ENCODE data around the gene SUCLG1. TPM values are rescaled to one million over a fixed set of nuclear protein-coding genes. Genes with fewer than 3 reads are reported as not detected.
A peak's percentile ranks its signal among the peaks of the same experiment; 100 is the strongest.

Gene SUCLG1
- total RNA-seq: 63.8 TPM

DNA sequence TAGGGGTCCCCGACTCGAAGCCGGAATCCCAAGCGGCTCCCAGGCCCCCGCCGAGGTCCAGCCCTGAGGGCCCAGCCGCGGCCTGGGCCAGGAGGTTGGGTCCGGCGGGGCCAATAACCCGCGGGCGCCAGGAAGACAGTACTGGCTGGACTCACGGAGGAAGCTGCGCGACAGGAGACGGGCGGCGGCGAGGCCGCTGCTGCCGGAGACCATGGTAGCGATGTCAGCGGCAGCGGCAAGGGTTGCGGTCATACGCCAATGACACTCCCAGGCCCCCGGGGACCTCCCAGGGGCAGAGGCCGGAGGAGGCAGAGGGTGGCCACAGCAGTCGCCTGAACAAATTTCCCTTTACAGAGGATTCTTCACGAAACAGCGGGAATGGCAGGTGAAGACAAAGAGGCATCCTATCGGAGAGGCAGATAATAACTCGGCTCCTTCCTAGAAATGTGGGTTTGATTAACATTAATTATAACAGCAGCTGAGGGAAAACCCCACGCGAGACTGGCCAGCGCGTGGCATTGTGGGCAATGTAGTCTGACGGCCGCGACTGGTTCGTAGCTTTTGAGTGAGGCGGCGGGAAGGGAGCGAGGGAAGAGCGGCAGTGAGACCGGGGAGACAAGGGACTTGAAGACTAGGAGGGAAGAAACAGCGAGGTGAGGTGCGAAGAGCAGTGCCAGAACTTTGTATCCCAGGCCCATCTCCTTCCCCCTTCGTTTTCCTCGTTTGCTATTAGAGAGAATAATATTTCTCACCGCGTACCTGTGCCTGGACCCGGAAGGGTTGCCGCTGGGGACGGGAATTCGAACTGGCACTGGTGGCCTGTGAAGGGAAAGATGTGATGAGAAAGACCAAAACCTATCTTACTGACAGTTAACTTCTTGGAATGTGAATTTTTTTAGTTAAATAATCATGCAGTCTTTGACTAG, at the start of gene SUCLG1:
Gene SUCLG1 (minus strand): TSS at position 263 of the 926 bp plus-strand sequence. CDS start 11 bp downstream, at position 252.
- Histone ChIP-seq H3K27ac (peak within 1 kb of the TSS; percentile 81), H3K36me3 (no peaks in the 10 kb centered on the region), H3K27me3 (no peaks in the 10 kb centered on the region), H3K4me1 (peaks cover 40% of the 10 kb centered on the region), H3K4me3 (peak within 1 kb of the TSS; percentile 86 to 96), H3K9me3 (no peaks in the 10 kb centered on the region)
- intact Hi-C loops (cut with DNase I): no loop called here
- peak in 1 of 2 donors; percentile 90 for DNase-seq (ENCODE audit: extremely low spot score in 2 of 2)
- TF ChIP-seq, protein P1, sequence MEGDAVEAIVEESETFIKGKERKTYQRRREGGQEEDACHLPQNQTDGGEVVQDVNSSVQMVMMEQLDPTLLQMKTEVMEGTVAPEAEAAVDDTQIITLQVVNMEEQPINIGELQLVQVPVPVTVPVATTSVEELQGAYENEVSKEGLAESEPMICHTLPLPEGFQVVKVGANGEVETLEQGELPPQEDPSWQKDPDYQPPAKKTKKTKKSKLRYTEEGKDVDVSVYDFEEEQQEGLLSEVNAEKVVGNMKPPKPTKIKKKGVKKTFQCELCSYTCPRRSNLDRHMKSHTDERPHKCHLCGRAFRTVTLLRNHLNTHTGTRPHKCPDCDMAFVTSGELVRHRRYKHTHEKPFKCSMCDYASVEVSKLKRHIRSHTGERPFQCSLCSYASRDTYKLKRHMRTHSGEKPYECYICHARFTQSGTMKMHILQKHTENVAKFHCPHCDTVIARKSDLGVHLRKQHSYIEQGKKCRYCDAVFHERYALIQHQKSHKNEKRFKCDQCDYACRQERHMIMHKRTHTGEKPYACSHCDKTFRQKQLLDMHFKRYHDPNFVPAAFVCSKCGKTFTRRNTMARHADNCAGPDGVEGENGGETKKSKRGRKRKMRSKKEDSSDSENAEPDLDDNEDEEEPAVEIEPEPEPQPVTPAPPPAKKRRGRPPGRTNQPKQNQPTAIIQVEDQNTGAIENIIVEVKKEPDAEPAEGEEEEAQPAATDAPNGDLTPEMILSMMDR (IDR thresholded peaks at IDR 0.05): no peak
- TF ChIP-seq POLR2A (IDR thresholded peaks at IDR 0.05): no peak
- peak; percentile 89 to 93 for TF ChIP-seq POLR2AphosphoS5 (IDR thresholded peaks at IDR 0.05; ENCODE audit: insufficient read depth in 1 of 2, low read depth in 1 of 2)

DNA sequence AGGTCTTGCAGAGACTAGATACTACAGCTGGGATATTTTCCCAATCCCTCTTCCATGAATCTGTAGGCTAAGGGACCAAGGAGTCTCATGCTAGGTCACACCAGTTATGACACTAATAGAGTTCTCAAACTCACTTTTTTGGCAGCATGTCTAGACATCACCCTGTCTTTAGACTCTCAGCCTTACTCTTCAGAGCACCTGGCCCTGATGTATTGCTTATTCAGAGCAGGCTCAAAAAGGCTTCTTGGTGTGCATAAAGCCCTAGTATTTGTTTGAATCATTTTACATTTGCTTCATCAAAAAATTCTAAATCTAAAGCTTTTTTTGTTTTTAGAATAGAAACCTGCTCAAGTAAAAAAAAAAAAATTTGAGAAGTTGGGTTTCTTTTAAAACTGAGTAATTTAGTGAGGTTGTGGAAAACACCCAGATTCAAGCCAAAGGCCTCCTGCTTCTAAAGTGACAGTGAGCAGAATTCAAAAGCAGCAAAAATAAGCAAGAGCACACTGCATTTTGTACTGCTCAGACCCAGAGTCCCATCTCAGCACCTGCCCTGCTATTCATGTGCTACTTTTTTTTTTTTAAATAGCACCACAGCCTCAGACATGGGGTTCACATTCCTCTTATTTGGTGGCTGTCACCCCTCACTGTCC, 39.2 kb upstream of the SUCLG1 start:
- H3K27me3 ChIP-seq: no peaks in the 10 kb centered on the region
- no peaks in the 10 kb centered on the region for H3K4me1 ChIP-seq
- no peaks in the 10 kb centered on the region for H3K36me3 ChIP-seq
- H3K4me3 ChIP-seq: no peak overlapping the region
- DNase-seq (ENCODE audit: extremely low spot score in 2 of 2): no peak
- intact Hi-C loops (cut with DNase I): loop anchor here (5.0 kb wide), 1 partner anchor 384 kb away; the partner anchor contains the start of gene TRABD2A
- no peaks in the 10 kb centered on the region for H3K9me3 ChIP-seq
- no peak for TF ChIP-seq POLR2AphosphoS5 (IDR thresholded peaks at IDR 0.05; ENCODE audit: insufficient read depth in 1 of 2, low read depth in 1 of 2)
- no peak for TF ChIP-seq POLR2A (IDR thresholded peaks at IDR 0.05)
- TF ChIP-seq, protein P1 (IDR thresholded peaks at IDR 0.05): no peak
- H3K27ac ChIP-seq: no peak overlapping the region

DNA sequence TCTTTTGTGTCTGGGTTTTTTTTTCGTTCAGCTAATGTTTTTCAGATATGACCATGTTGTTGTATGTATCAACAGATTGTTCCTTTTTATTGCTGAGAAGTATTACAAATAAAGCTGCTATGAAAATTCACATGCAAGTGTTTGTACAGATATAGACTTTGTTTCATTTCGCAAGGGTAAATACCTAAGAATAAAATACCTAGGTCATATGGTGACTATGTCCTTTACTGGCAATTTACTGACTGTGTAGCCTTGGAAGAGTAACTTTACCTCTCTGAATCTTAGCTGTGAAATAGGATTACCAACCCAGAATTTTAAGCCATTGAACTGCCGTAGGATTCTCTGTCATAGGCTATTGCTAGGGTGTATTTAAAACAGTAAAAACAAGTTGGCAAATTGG, 38.2 kb upstream of the SUCLG1 start:
- intact Hi-C loops (cut with DNase I): loop anchor here (5.0 kb wide), 1 partner anchor 385 kb away; the partner anchor contains the start of gene TRABD2A
- Histone ChIP-seq H3K4me1 (no peaks in the 10 kb centered on the region), H3K36me3 (no peaks in the 10 kb centered on the region), H3K27ac (no peak overlapping the region), H3K4me3 (no peak overlapping the region), H3K9me3 (no peaks in the 10 kb centered on the region), H3K27me3 (no peaks in the 10 kb centered on the region)
- TF ChIP-seq POLR2AphosphoS5 (IDR thresholded peaks at IDR 0.05; ENCODE audit: insufficient read depth in 1 of 2, low read depth in 1 of 2): no peak
- TF ChIP-seq POLR2A (IDR thresholded peaks at IDR 0.05): no peak
- TF ChIP-seq, protein P1 (IDR thresholded peaks at IDR 0.05): no peak
- no peak for DNase-seq (ENCODE audit: extremely low spot score in 2 of 2)

DNA sequence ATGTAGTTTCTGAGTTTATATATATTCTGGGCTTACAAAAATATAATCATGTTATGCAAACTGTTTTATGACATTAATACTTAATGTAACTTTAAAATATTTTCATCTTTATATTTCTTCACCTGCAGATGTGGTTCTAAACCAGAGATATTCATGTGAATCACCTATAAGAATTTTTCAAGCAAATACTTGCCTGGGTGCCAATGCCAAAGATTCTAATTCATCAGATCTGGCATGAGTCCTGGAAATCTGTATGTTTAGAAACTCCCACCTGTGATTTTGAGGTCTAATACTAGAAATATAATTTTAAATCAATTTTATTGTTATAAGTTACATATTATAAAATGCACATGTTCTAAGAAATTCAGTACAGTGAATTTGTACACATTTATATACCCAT, 37.3 kb upstream of the SUCLG1 start:
- DNase-seq (ENCODE audit: extremely low spot score in 2 of 2): no peak
- intact Hi-C loops (cut with DNase I): loop anchor here (5.0 kb wide), 1 partner anchor 386 kb away; the partner anchor contains the start of gene TRABD2A
- H3K9me3 ChIP-seq: no peaks in the 10 kb centered on the region
- no peak overlapping the region for H3K4me3 ChIP-seq
- no peaks in the 10 kb centered on the region for H3K4me1 ChIP-seq
- no peaks in the 10 kb centered on the region for H3K27me3 ChIP-seq
- TF ChIP-seq POLR2AphosphoS5 (IDR thresholded peaks at IDR 0.05; ENCODE audit: insufficient read depth in 1 of 2, low read depth in 1 of 2) (no peak), POLR2A (IDR thresholded peaks at IDR 0.05) (no peak)
- TF ChIP-seq, protein P1 (IDR thresholded peaks at IDR 0.05): no peak
- no peaks in the 10 kb centered on the region for H3K36me3 ChIP-seq
- no peak overlapping the region for H3K27ac ChIP-seq

All from vagina (tissue), 2 donors.